Head of caudate nucleus (tissue), 42 donors: Measurements from ENCODE around the gene AEBP2.
"Not testable (repeated sequence)": the region's sequence is repeated elsewhere in the genome, so short reads cannot be mapped to it uniquely, and the experiment has no call there.

Experiments
- DNase-seq, 42 donors: peaks; one replicate each; pipeline versions ENCODE4 v3.0.0 to v3.0.0-alpha.2; 2020 to 2021; ENCODE audit warnings: mixed read lengths in 7 of 42
- intact Hi-C: fragments of 100-400 bp; cut with DNase I; formaldehyde crosslinking; loops from one replicate; pipeline ENCODE4 v1.15.0; 2022

The AEBP2 gene

GRCh38 chr12:19439059-19440018, at the start of gene AEBP2:
AEBP2 (plus strand) TSS chr12:19439492; CDS start chr12:19439700, 208 bp downstream.
- intact Hi-C loops, result no loop called here
- DNase-seq, result peak; percentile 81 to 97 (median 94)

DNA sequence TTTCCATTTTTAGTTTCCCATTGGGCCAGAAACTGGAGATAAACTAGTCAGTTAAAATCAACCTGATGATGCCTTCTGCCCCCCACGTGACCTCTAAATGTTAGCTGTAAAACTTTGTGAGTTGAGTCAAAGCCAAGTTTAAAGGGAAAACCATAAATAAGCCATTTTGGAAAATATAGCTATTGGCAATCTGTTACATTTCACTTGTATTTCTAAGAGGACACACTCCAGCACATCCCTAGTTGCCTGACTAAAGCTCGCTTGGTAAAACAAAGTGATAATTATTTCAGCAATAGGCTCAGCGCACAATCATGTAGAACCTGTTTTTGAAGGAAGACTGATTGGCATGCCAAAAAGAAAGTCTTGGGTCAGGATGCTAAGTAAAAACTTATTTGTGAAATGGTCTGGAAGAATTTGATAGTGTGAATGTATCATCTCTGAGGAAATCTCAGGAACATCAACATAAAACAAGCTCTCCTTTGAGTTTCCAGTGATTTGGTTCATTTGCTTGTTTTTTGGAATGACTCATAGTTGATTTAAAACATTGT, 49.2 kb upstream of the AEBP2 start:
- intact Hi-C loops, result no loop called here
- DNase-seq, result no peak

GRCh38 chr12:19392644-19393043, 46.6 kb upstream of the AEBP2 start:
- intact Hi-C loops, result not testable (repeated sequence)
- DNase-seq, result peak in 2 of 42 donors; percentile 2 to 9

- DNase-seq, result peak in 3 of 42 donors; percentile 11 to 25 (median 13)
- intact Hi-C loops, result no loop called here
Measured at GRCh38 chr12:19394385-19394784, 44.9 kb upstream of the AEBP2 start.

GRCh38 chr12:19397534-19397933, 41.8 kb upstream of the AEBP2 start:
- no peak for DNase-seq
- intact Hi-C loops, result no loop called here

DNA sequence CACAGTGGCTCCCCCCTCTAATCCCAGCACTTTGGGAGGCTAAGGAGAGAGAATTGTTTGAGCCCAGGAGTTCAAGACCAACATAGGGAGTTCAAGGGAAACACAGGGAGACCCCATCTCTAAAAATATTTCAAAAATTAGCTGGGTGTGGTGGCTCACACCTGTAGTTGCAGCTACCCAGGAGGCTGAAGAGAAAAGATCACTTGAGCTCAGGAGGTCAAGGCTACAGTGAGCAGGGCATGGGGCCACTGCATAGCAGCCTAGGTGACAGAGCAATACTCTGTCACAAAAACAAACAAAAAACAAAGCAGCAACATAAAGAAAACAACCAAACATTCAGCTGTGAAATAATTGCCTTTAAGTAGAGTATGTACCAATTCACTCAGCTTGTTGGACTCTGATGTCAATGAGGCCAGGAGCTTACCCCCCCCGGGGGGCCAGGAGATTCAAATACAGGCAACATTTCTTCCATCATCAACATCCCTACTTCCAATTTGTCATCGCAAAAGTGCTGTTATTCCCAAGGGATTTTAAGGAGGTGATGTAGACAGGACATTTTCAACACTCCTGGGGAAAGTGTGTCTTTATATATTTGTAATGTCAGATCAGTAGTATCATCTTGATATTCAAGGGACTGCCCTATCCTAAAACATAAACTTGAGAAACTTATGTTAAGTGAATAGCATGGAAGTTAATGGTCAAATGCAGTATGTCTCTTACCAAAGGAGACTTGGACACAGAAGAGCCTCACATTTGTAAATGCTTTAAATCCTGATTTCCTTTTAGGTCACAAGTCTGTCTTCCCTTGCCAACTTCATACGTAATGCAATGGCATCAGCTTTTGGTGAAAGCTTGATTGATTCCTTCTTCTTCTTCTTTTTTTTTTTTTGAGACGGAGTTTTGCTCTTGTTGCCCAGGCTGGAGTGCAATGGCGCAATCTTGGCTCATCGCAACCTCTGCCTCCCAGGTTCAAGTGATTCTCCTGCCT, 40.6 kb upstream of the AEBP2 start:
- intact Hi-C loops, result no loop called here
- peak in 1 of 42 donors; percentile 2 for DNase-seq

DNA sequence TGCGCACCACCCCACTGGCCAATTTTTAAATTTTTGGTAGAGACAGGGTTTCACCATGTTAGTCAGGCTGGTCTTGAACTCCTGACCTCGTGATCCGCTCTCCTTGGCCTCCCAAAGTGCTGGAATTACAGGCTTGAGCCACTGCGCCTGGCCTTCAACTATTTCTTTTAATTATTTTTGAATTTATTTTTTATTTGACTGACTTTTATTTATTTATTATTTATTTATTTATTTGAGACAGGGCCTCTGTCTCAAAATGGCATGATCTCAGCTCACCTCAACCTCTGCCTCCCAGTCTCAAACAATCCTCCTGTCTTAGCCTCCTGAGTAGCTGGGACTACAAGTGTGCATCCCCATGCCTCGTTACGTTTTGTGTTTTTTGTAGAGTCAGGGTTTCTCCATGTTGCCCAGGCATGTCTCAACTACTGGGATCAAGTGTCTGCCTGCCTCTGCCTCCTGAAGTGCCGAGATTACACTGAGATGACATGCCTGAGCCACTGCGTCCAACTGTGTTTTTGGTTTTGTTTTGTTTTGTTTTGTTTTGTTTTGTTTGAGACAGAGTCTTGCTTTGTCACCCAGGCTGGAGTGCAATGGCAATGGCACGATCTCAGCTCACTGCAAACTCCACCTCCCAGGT, 38.5 kb upstream of the AEBP2 start:
- DNase-seq, result peak in 1 of 42 donors; percentile 32
- intact Hi-C loops, result not testable (repeated sequence)

DNA sequence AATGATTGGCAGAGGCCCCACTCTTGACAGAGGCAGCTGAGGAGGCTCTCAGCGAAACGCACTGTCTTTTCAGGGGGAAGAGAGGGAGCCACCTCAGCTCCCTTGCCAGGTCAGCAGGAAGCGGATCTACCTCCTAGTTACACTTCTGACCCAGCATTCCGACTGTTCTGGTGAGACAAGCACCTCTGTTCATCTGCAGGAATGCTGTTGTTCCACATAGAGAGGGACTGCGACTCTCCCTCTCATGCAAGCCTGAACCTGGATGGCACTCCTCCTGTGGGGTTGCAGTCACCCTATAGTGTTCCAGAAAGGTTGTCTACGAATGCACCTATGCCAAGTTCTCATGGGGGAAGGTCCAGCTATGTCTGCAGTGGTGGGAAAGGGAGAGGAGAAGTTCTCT, 37.1 kb upstream of the AEBP2 start:
- intact Hi-C loops, result no loop called here
- DNase-seq, result no peak

- intact Hi-C loops, result no loop called here
Measured at GRCh38 chr12:19402743-19403431, 36.4 kb upstream of the AEBP2 start.

DNA sequence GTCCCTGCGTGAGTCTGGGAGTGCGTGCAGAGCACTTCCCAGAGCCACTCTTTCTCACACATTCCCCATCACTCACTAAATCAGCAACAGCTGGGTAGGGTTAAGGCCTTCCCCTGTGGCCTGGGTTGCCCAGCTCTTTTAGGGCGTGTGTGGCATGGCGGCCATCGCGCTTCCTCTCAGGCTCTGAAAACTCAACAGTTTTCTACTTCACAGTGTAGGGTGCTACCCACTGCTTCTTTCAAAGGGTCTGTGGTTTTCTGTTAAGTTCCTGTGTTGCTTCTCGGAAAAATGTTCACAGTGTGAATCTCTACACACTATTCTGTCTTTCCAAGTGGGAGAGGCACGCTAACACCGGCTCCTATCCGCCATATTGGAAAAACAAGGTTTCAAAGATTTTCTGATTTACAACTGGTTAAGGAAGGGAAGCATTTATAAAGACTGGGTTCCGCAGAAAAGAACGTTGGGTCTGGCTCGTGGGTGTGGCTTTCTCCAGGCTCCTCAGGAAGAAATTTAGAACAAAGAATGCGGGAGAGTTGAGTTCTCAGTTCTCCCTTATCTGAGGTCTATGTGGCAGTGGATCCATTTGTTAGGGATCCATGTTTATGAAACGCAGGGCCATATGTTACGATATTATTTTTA, 34.9 kb upstream of the AEBP2 start:
- no peak for DNase-seq
- intact Hi-C loops, result no loop called here

More at GRCh38 chr12:19402743-19403431, 36.4 kb upstream of the AEBP2 start:
- peak in 38 of 42 donors; percentile 12 to 75 (median 41) for DNase-seq

GRCh38 chr12:19409376-19409775, 29.9 kb upstream of the AEBP2 start:
- DNase-seq, result peak in 1 of 42 donors; percentile 7
- intact Hi-C loops, result no loop called here

DNA sequence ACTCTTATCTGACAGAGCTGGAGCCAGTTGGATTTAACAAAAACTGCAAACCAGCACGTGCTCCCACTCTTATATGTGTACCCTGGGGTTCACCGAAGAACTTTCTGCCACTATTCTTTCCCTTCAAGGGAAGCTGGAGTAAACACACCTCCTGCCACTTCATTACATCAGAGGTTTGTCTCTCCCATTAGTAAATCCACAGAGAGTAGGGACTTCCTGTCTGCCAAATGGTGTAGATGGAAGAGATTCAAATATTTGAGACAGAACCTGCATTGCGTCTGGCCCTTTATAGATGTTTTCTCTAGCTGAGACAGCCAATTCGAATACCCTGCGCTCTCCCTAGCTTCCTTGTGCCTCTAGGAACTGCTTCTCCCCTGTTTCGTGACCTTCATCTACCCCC, 29.1 kb upstream of the AEBP2 start:
- DNase-seq, result peak in 1 of 42 donors; percentile 0
- intact Hi-C loops, result no loop called here

DNA sequence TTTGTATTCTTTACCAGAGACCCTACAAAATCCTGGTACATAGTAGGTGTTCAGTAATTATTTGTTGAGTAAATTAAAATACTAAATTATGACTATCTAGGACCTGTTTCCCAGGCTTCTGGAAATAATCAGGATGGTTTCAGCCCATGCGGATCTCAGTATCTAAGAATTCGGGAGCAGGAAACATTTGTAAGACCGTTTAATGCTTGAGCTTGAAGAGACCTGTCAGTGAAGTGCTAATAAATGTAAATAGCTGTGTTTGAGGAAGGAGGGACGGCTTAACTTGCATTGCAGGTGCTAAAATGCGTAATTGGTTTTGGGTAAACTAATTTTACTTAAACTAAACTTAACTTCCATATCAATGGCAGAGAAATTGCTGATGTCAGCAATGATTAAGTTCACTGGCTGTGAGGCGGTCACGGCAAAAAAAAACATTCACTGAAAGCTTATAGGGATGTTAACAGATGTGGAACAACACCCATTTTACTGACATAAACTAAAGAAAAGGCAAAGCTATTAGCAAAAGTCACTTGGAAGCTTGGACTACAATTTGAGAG, 28.6 kb upstream of the AEBP2 start:
- intact Hi-C loops, result no loop called here
- no peak for DNase-seq

- intact Hi-C loops, result no loop called here
- DNase-seq, result peak in 6 of 42 donors; percentile 3 to 50 (median 27)
Measured at GRCh38 chr12:19411234-19412204, 27.8 kb upstream of the AEBP2 start.

DNA sequence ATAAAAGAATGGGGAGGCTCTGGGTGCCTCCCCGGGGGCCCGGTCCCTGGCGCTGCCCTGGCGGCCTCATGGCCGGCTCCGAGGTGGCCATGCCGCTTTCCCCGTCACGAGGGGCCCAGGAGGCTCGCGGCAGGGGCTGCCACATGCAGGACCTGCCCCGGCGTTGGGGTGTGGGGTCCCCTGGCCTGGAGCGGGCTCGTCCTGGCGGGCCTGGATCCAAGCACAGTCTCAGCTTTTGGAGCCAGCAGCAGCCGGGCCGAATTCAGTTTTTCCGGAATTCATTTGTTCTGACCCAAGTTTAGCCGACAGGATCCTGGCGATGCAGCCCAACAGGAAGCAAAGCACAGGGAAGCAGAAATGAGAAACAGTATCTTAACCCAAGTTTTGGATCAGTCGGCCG, 26.4 kb upstream of the AEBP2 start:
- no peak for DNase-seq
- intact Hi-C loops, result no loop called here

DNA sequence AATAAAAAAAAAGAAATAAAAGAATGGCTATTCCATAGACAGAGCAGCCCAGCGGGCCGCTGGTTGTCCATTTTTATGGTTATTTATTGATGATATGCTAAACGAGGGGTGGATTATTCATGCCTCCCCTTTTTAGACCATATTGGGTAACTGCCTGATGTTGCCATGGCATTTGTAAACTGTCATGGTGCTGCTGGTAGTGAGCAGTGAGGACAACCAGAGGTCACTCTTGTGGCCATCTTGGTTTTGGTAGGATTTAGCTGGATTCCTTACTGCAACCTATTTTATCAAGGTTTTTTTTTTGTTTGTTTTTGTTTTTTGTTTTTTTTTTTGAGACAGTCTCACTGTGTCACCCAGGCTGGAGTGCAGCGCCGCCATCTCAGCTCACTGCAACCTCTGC, 25.7 kb upstream of the AEBP2 start:
- intact Hi-C loops, result not testable (repeated sequence)
- peak in 1 of 42 donors; percentile 10 for DNase-seq
